Neuronal stem cell (in vitro differentiated cells): ENCODE data around the gene MUC5AC.

ENCODE experiments used
- DNase-seq: peaks from one replicate; pipeline ENCODE4 v3.0.0-alpha.2; 2013; ENCODE audit warnings: low spot score
- H2AFZ ChIP-seq: one replicate; pipeline ENCODE4 v1.6.1; 2013; ENCODE audit warnings: mild to moderate bottlenecking, low read length, inconsistent platforms
- H2AK5ac ChIP-seq: 2 replicates; pipeline ENCODE4 v1.6.1; 2013; ENCODE audit warnings: low read depth, mild to moderate bottlenecking, inconsistent platforms, low read length, moderate library complexity, mixed read lengths
- H2BK120ac ChIP-seq: 2 replicates; pipeline ENCODE4 v1.6.1; 2013; ENCODE audit warnings: low read depth, mild to moderate bottlenecking, inconsistent platforms, low read length, moderate library complexity, mixed read lengths
- H2BK12ac ChIP-seq: one replicate; pipeline ENCODE4 v1.6.1; 2013; ENCODE audit warnings: low read length, inconsistent platforms
- H2BK15ac ChIP-seq: 2 replicates; pipeline ENCODE4 v1.6.1; 2013; ENCODE audit warnings: mild to moderate bottlenecking, low read length, inconsistent platforms, mixed read lengths
- H2BK5ac ChIP-seq: one replicate; pipeline ENCODE4 v1.6.1; 2013; ENCODE audit warnings: inconsistent platforms, mild to moderate bottlenecking, low read length, moderate library complexity
- H3K14ac ChIP-seq: one replicate; pipeline ENCODE4 v1.6.1; 2013; ENCODE audit warnings: low read length, inconsistent platforms
- H3K18ac ChIP-seq: 2 replicates; pipeline ENCODE4 v1.6.1; 2013; ENCODE audit warnings: low read length, inconsistent platforms
- H3K23ac ChIP-seq: 2 replicates; pipeline ENCODE4 v1.6.1; 2013; ENCODE audit warnings: low read depth, mild to moderate bottlenecking, mixed read lengths, low read length, inconsistent platforms; ENCODE audit not compliant: poor library complexity
- H3K27ac ChIP-seq: replicated peaks from 3 replicates; pipeline ENCODE4 v1.5.1; 2013; ENCODE audit warnings: low read length, inconsistent platforms
- H3K27me3 ChIP-seq, 3 experiments: 2 replicates each; pipeline ENCODE4 v1.6.1; 2013; ENCODE audit warnings: low read length in 3 of 3, mild to moderate bottlenecking in 2 of 3, inconsistent platforms in 1 of 3, low read depth in 1 of 3, mixed read lengths in 1 of 3, moderate library complexity in 1 of 3; ENCODE audit not compliant: control insufficient read depth in 3 of 3, insufficient read depth in 3 of 3
- H3K36me3 ChIP-seq, 2 donors: replicated peaks in 1 of 2; 2 replicates each; pipeline ENCODE4 v1.6.1; 2013; ENCODE audit warnings: low read length in 2 of 2; ENCODE audit not compliant: control insufficient read depth in 2 of 2, insufficient read depth in 2 of 2
- H3K4ac ChIP-seq: 2 replicates; pipeline ENCODE4 v1.6.1; 2013; ENCODE audit warnings: inconsistent platforms, mild to moderate bottlenecking, low read length, moderate library complexity
- H3K4me1 ChIP-seq, 2 donors: 1 replicate in 1 of 2; 2 replicates in 1 of 2; pipeline ENCODE4 v1.6.1; 2013; ENCODE audit warnings: low read length in 2 of 2, low read depth in 1 of 2; ENCODE audit not compliant: control insufficient read depth in 2 of 2, insufficient read depth in 1 of 2
- H3K4me2 ChIP-seq: one replicate; pipeline ENCODE4 v1.6.1; 2013; ENCODE audit warnings: mild to moderate bottlenecking, low read length, inconsistent platforms; ENCODE audit not compliant: insufficient read depth, poor library complexity, severe bottlenecking
- H3K4me3 ChIP-seq, 2 donors: 2 replicates each; pipeline ENCODE4 v1.5.1; 2013; ENCODE audit warnings: low read length in 2 of 2, mild to moderate bottlenecking in 2 of 2, inconsistent platforms in 1 of 2, moderate library complexity in 1 of 2
- H3K79me1 ChIP-seq: one replicate; pipeline ENCODE4 v1.6.1; 2013; ENCODE audit warnings: low read depth, mild to moderate bottlenecking, inconsistent platforms, low read length, moderate library complexity
- H3K9ac ChIP-seq: one replicate; pipeline ENCODE4 v1.6.1; 2013; ENCODE audit warnings: mild to moderate bottlenecking, low read depth, low read length, inconsistent platforms; ENCODE audit not compliant: poor library complexity
- H3K9me3 ChIP-seq, 2 donors: replicated peaks in 1 of 2; 2 replicates each; pipeline versions ENCODE3 to v1.6.1; 2013; ENCODE audit warnings: low read length in 2 of 2, mild to moderate bottlenecking in 2 of 2, inconsistent platforms in 1 of 2, low read depth in 1 of 2, mixed read lengths in 1 of 2, moderate library complexity in 1 of 2; ENCODE audit not compliant: control insufficient read depth in 2 of 2, insufficient read depth in 1 of 2
- H4K8ac ChIP-seq: one replicate; pipeline ENCODE4 v1.6.1; 2013; ENCODE audit warnings: low read depth, mild to moderate bottlenecking, inconsistent platforms, low read length, moderate library complexity
- H4K91ac ChIP-seq: one replicate; pipeline ENCODE4 v1.6.1; 2013; ENCODE audit warnings: low read length, low read depth, mild to moderate bottlenecking, inconsistent platforms; ENCODE audit not compliant: poor library complexity
- WGBS, 2 donors: extraction: QIAGEN DNeasy Blood & Tissue Kit; methylation state at CpG; one replicate each; pipeline ENCODE4 v1.1.7; 2013; ENCODE audit warnings: missing lambda C conversion rate in 2 of 2, mixed read lengths in 1 of 2; ENCODE audit not compliant: insufficient read length in 2 of 2, insufficient replicate concordance in 1 of 2; ENCODE audit errors: extremely low coverage in 2 of 2; 5-methylcytosine and 5-hydroxymethylcytosine counted together

Gene MUC5AC

DNA sequence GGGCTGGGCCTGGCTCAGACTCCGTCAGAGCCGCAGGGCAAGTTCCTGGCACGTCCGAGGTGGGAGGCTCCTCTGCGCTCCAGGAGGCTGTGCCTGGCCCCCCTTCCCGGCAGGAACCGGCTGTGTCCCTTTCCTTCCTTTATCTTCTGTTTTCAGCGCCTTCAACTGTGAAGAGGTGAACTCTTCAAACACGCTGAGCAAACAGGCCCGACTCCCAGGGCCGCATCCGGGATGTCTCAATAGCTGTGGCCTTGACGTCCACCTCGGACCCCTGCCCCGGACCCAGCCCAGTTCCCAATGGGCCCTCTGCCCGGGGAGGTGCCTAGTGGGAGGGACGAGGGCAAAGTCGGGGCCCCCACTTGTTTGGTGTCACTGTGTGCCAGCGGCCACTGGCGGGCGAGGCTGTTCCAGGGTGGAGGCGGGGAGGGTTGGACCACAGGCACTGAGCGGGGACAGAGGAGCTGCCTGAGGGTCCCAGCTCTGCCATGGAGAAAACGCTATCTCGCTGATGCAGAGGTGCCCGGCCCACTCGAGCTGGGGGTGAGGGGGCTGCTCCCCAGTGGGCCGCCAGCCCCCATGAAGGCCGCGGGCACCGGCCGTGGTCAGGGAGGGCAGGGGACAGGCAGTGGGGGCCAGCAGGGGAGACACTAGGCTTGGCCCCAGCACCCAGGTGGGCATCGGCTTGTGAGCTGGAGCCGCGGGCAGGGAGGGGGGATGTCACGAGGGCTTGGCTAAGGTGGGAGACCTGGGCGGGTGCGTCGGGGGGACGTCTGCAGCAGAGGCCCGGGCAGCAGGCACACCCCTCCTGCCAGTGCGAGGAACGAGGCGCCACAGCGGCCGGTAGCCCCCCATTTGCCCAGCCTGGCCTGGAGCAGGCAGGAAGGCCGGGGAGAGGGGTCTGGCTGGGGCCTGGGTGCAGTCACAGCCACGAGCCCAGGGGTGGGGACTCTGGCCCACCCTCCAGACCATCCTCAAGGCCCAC lies 62.4 kb downstream of the MUC5AC start:
- Histone ChIP-seq H2BK12ac (no peak overlapping the region), H3K4me3 (no peak overlapping the region), H3K79me1 (no peaks in the 10 kb centered on the region), H3K9ac (peak overlapping the region; percentile 88), H4K8ac (no peak overlapping the region), H3K36me3 (no peaks in the 10 kb centered on the region), H3K4me1 (peaks cover 0 to 12% of the 10 kb centered on the region in 2 donors), H2BK5ac (peak overlapping the region; percentile 93), H3K9me3 (peaks cover 0 to 6% of the 10 kb centered on the region in 2 donors), H3K27ac (no peak overlapping the region), H4K91ac (peak overlapping the region; percentile 24), H2BK15ac (peak overlapping the region; percentile 79), H2AK5ac (peak overlapping the region; percentile 97), H2AFZ (peak overlapping the region; percentile 74), H3K27me3 (peaks cover 0 to 13% (median 0%) of the 10 kb centered on the region in 3 experiments), H3K4me2 (no peak overlapping the region), H3K18ac (peak overlapping the region; percentile 70), H3K14ac (peak overlapping the region; percentile 75), H3K23ac (peak overlapping the region; percentile 75), H2BK120ac (peak overlapping the region; percentile 72), H3K4ac (no peak overlapping the region)
- no CpG with 5 or more reads among the region's 48 CpGs for WGBS, 2 donors
- no peak for DNase-seq

- no peak for DNase-seq
- Histone ChIP-seq H2BK120ac (no peak overlapping the region), H2AK5ac (peak overlapping the region; percentile 70), H3K79me1 (peaks cover 4% of the 10 kb centered on the region), H2BK12ac (peak overlapping the region; percentile 41), H3K14ac (peak overlapping the region; percentile 8), H3K9ac (no peak overlapping the region), H3K36me3 (no peaks in the 10 kb centered on the region), H2BK15ac (no peak overlapping the region), H4K8ac (no peak overlapping the region), H2BK5ac (no peak overlapping the region), H3K4me1 (peaks cover 0 to 12% of the 10 kb centered on the region in 2 donors), H4K91ac (no peak overlapping the region), H3K18ac (peak overlapping the region; percentile 80), H3K9me3 (peaks cover 0 to 6% of the 10 kb centered on the region in 2 donors), H3K4me3 (no peak overlapping the region), H2AFZ (no peak overlapping the region), H3K4me2 (no peak overlapping the region), H3K27ac (no peak overlapping the region), H3K4ac (peak overlapping the region; percentile 89), H3K23ac (peak overlapping the region; percentile 91), H3K27me3 (peaks cover 0 to 13% (median 0%) of the 10 kb centered on the region in 3 experiments)
- no CpG with 5 or more reads among the region's 28 CpGs for WGBS, 2 donors
These were observed 63.4 kb downstream of the MUC5AC start for GRCh38 chr11:1220941-1221721.

GRCh38 chr11:1221848-1222311 lies 64.1 kb downstream of the MUC5AC start:
- H3K9ac ChIP-seq, result no peak overlapping the region
- H2AK5ac ChIP-seq, result peak overlapping the region; percentile 46
- H3K4me3 ChIP-seq, result no peak overlapping the region
- DNase-seq, result no peak
- H3K4me2 ChIP-seq, result no peak overlapping the region
- no peak overlapping the region for H2BK15ac ChIP-seq
- H2AFZ ChIP-seq, result no peak overlapping the region
- H3K9me3 ChIP-seq, result peaks cover 0 to 6% of the 10 kb centered on the region in 2 donors
- no peak overlapping the region for H3K27ac ChIP-seq
- H2BK5ac ChIP-seq, result no peak overlapping the region
- WGBS, 2 donors, result no CpG with 5 or more reads among the region's 23 CpGs
- peaks cover 0 to 12% of the 10 kb centered on the region in 2 donors for H3K4me1 ChIP-seq
- H3K79me1 ChIP-seq, result peaks cover 4% of the 10 kb centered on the region
- H3K36me3 ChIP-seq, result no peaks in the 10 kb centered on the region
- peaks cover 0 to 13% (median 0%) of the 10 kb centered on the region in 3 experiments for H3K27me3 ChIP-seq
- H4K91ac ChIP-seq, result no peak overlapping the region
- no peak overlapping the region for H3K23ac ChIP-seq
- H3K14ac ChIP-seq, result no peak overlapping the region
- H2BK120ac ChIP-seq, result no peak overlapping the region
- H4K8ac ChIP-seq, result no peak overlapping the region
- H2BK12ac ChIP-seq, result no peak overlapping the region
- peak overlapping the region; percentile 76 for H3K18ac ChIP-seq
- peak overlapping the region; percentile 89 for H3K4ac ChIP-seq
